GM18498 (cell line): ENCODE measurements around the gene ITPR2.

ENCODE experiments used
- ATAC-seq: cut with Tn5 transposase; IDR thresholded peaks from one replicate; pipeline ENCODE4 v1.9.1; 2021; ENCODE audit warnings: mild to moderate bottlenecking, moderate library complexity; ENCODE audit not compliant: unreplicated experiment

The ITPR2 gene

GRCh38 chr12:26428420-26428819 is 404.6 kb downstream of the ITPR2 start:
- no peak for ATAC-seq

- ATAC-seq = no peak
These were observed 406.3 kb downstream of the ITPR2 start for GRCh38 chr12:26426652-26427051.

GRCh38 chr12:26425587-26426260 is 407.3 kb downstream of the ITPR2 start:
- ATAC-seq = peak; percentile 60

GRCh38 chr12:26422839-26423398 is 410.1 kb downstream of the ITPR2 start:
- ATAC-seq = peak; percentile 68

- ATAC-seq = no peak
These were observed 416.4 kb downstream of the ITPR2 start for GRCh38 chr12:26416550-26416949.

- ATAC-seq = no peak
These were observed 422.3 kb downstream of the ITPR2 start for GRCh38 chr12:26410689-26411088.

GRCh38 chr12:26406813-26407212 is 426.2 kb downstream of the ITPR2 start:
- ATAC-seq = no peak

- ATAC-seq = no peak
These were observed 426.6 kb downstream of the ITPR2 start for GRCh38 chr12:26406391-26406790.

GRCh38 chr12:26403601-26404000 is 429.4 kb downstream of the ITPR2 start:
- ATAC-seq = no peak

- no peak for ATAC-seq
These were observed 430.3 kb downstream of the ITPR2 start for GRCh38 chr12:26402648-26403047.

- ATAC-seq = no peak
These were observed 431.1 kb downstream of the ITPR2 start for GRCh38 chr12:26401874-26402273.

GRCh38 chr12:26400627-26401026 is 432.4 kb downstream of the ITPR2 start:
- no peak for ATAC-seq

GRCh38 chr12:26399381-26399780 is 433.6 kb downstream of the ITPR2 start:
- no peak for ATAC-seq

- ATAC-seq = no peak
These were observed 436.6 kb downstream of the ITPR2 start for GRCh38 chr12:26396402-26396801.

- no peak for ATAC-seq
These were observed 443.7 kb downstream of the ITPR2 start for GRCh38 chr12:26389343-26389742.

GRCh38 chr12:26384536-26384935 is 448.5 kb downstream of the ITPR2 start:
- ATAC-seq = no peak

GRCh38 chr12:26383041-26383440 is 450.0 kb downstream of the ITPR2 start:
- no peak for ATAC-seq

GRCh38 chr12:26380897-26381296 is 452.1 kb downstream of the ITPR2 start:
- no peak for ATAC-seq

GRCh38 chr12:26379777-26380467 is 453.1 kb downstream of the ITPR2 start:
- no peak for ATAC-seq

GRCh38 chr12:26378711-26379110 is 454.3 kb downstream of the ITPR2 start:
- no peak for ATAC-seq

GRCh38 chr12:26374934-26375680 is 457.9 kb downstream of the ITPR2 start:
- ATAC-seq = no peak
